ENCODE data around the gene MSI2.

GRCh38 chr17:57331423-57331822 lies 75.1 kb downstream of the MSI2 start:
- TF ChIP-seq CTCF (conservative IDR thresholded peaks at IDR 0.05; ENCODE audit: low read length) (no peak), EZH2phosphoT487 (IDR thresholded peaks at IDR 0.05; ENCODE audit: borderline replicate concordance, low read depth, low read length) (no peak)
